Measurements from ENCODE around the gene NCCRP1.

The NCCRP1 gene

DNA sequence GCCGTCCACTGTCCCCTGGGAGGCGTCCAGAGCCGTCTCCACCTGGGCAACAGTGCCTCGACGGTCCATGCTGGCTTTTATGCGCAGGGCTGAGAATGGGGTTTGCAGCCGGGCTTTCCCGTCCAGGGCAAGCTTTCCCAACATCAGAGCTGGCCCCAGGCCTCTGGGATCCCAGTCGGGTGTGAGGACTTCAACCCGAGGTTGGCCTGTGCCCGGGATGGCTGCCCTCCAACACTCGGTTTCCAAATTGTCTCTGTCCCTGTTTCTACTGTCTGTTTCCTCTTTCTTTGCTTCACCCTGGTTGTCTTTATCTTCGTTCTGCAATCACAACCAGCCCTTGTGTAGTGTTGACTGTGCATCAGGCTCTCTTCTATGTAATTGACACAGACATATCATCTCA, 52.0 kb downstream of the NCCRP1 start, which contains the start of gene IFNL4:
Gene IFNL4, minus strand, starts transcription at position 51 of the 400 bp plus-strand sequence.
- no peak for DNase-seq

DNA sequence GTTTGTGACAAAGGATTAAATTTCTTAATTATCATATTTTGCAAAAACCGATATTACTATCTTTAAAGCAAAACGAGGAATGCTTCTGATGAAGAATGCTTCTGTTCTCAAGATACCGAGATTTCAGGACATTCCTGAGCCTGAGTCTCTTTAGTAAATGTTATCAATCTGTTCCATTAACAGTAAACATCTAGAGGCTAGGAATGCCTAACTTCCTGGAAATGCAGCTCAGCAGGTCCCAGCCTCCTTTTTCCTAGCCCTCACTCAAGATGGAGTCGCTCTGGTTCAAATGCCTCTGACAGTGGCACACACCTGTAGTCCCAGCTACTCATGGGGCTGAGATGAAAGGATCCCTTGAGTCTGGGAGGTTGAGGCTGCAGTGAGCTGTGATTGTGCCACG, 54.3 kb downstream of the NCCRP1 start:
- DNase-seq, result no peak
